ENCODE measurements around the gene PLXNA4.

Gene PLXNA4

GRCh38 chr7:132443761-132444520 lies 132.3 kb downstream of the PLXNA4 start:
- no peak for DNase-seq (ENCODE audit: low read depth in 1 of 2, low spot score in 1 of 2)

- DNase-seq (ENCODE audit: low read depth in 1 of 2, low spot score in 1 of 2) = no peak
These were observed 134.3 kb downstream of the PLXNA4 start for GRCh38 chr7:132441935-132442334.

GRCh38 chr7:132440151-132440550 lies 136.1 kb downstream of the PLXNA4 start:
- DNase-seq (ENCODE audit: low read depth in 1 of 2, low spot score in 1 of 2) = no peak

GRCh38 chr7:132438926-132439325 lies 137.3 kb downstream of the PLXNA4 start:
- no peak for DNase-seq (ENCODE audit: low read depth in 1 of 2, low spot score in 1 of 2)

- DNase-seq (ENCODE audit: low read depth in 1 of 2, low spot score in 1 of 2) = no peak
These were observed 138.5 kb downstream of the PLXNA4 start for GRCh38 chr7:132437730-132438129.

- no peak for DNase-seq (ENCODE audit: low read depth in 1 of 2, low spot score in 1 of 2)
These were observed 140.1 kb downstream of the PLXNA4 start for GRCh38 chr7:132436121-132436520.

GRCh38 chr7:132435016-132435990 lies 141.0 kb downstream of the PLXNA4 start:
- DNase-seq (ENCODE audit: low read depth in 1 of 2, low spot score in 1 of 2) = no peak

GRCh38 chr7:132434041-132434440 lies 142.2 kb downstream of the PLXNA4 start:
- no peak for DNase-seq (ENCODE audit: low read depth in 1 of 2, low spot score in 1 of 2)

- DNase-seq (ENCODE audit: low read depth in 1 of 2, low spot score in 1 of 2) = no peak
These were observed 143.0 kb downstream of the PLXNA4 start for GRCh38 chr7:132433301-132433700.

- peak in 1 of 2 donors; percentile 15 for DNase-seq (ENCODE audit: low read depth in 1 of 2, low spot score in 1 of 2)
These were observed 145.1 kb downstream of the PLXNA4 start for GRCh38 chr7:132430861-132431822.

- DNase-seq (ENCODE audit: low read depth in 1 of 2, low spot score in 1 of 2) = no peak
These were observed 146.0 kb downstream of the PLXNA4 start for GRCh38 chr7:132430041-132430855.

- no peak for DNase-seq (ENCODE audit: low read depth in 1 of 2, low spot score in 1 of 2)
These were observed 147.1 kb downstream of the PLXNA4 start for GRCh38 chr7:132429181-132429580.

- no peak for DNase-seq (ENCODE audit: low read depth in 1 of 2, low spot score in 1 of 2)
These were observed 147.9 kb downstream of the PLXNA4 start for GRCh38 chr7:132428247-132428919.

GRCh38 chr7:132425942-132426341 lies 150.3 kb downstream of the PLXNA4 start:
- DNase-seq (ENCODE audit: low read depth in 1 of 2, low spot score in 1 of 2) = no peak

- no peak for DNase-seq (ENCODE audit: low read depth in 1 of 2, low spot score in 1 of 2)
These were observed 151.2 kb downstream of the PLXNA4 start for GRCh38 chr7:132424821-132425724.

- no peak for DNase-seq (ENCODE audit: low read depth in 1 of 2, low spot score in 1 of 2)
These were observed 152.0 kb downstream of the PLXNA4 start for GRCh38 chr7:132424277-132424676.

GRCh38 chr7:132423594-132424200 lies 152.6 kb downstream of the PLXNA4 start:
- no peak for DNase-seq (ENCODE audit: low read depth in 1 of 2, low spot score in 1 of 2)

GRCh38 chr7:132422502-132423111 lies 153.7 kb downstream of the PLXNA4 start:
- DNase-seq (ENCODE audit: low read depth in 1 of 2, low spot score in 1 of 2) = no peak
